ENCODE measurements around the gene CLCN5. TPM values are rescaled to one million over a fixed set of nuclear protein-coding genes. Genes with fewer than 3 reads are reported as not detected.
A peak's percentile ranks its signal among the peaks of the same experiment; 100 is the strongest.

Gene CLCN5
- total RNA-seq, 4 donors from 2014 or later = 2.7 to 4.4 (median 3.6) TPM

GRCh38 chrX:49878834-49879655 is 43.4 kb upstream of the CLCN5 start, which contains the start of gene USP27X:
USP27X (plus strand) TSS chrX:49879484; CDS start chrX:49880308, 824 bp downstream.
- no peak for DNase-seq (ENCODE audit: extremely low spot score)
- Histone ChIP-seq H3K4me1 (peaks cover 11 to 38% (median 35%) of the 10 kb centered on the region in 4 donors), H3K36me3 (no peaks in the 10 kb centered on the region), H3K27ac (replicated peaks in 1 of 4) (peak within 1 kb of the TSS; percentile 84 to 87 (median 86)), H3K4me3 (peak within 1 kb of the TSS; percentile 64 to 78 (median 64)), H3K9me3 (no peaks in the 10 kb centered on the region), H3K27me3 (peaks cover 0 to 4% (median 0%) of the 10 kb centered on the region in 4 donors)
- intact Hi-C loops (cut with DNase I) = no loop called here
- TF ChIP-seq EP300 (IDR thresholded peaks at IDR 0.05) (no peak), POLR2A (IDR thresholded peaks at IDR 0.05; ENCODE audit: low read depth) (no peak), POLR2AphosphoS5 (IDR thresholded peaks at IDR 0.05) (peak; percentile 49 to 50), CTCF (IDR thresholded peaks at IDR 0.05) (peak; percentile 28 to 61 (median 40))
- 39% methylated on average over 60 of the region's 60 CpGs for WGBS

- peak overlapping the region; percentile 84 to 87 (median 86) for H3K27ac ChIP-seq (replicated peaks in 1 of 4)
- H3K36me3 ChIP-seq = no peaks in the 10 kb centered on the region
- intact Hi-C loops (cut with DNase I) = no loop called here
- DNase-seq (ENCODE audit: extremely low spot score) = no peak
- H3K4me1 ChIP-seq = peaks cover 11 to 38% (median 35%) of the 10 kb centered on the region in 4 donors
- no peaks in the 10 kb centered on the region for H3K9me3 ChIP-seq
- WGBS = 46% methylated on average over 20 of the region's 55 CpGs
- TF ChIP-seq EP300 (IDR thresholded peaks at IDR 0.05) (no peak), POLR2A (IDR thresholded peaks at IDR 0.05; ENCODE audit: low read depth) (no peak), POLR2AphosphoS5 (IDR thresholded peaks at IDR 0.05) (no peak), CTCF (IDR thresholded peaks at IDR 0.05) (no peak)
- H3K4me3 ChIP-seq = peak overlapping the region; percentile 64 to 78 (median 64)
- peaks cover 0 to 4% (median 0%) of the 10 kb centered on the region in 4 donors for H3K27me3 ChIP-seq
These were observed 42.6 kb upstream of the CLCN5 start for GRCh38 chrX:49879656-49880277.

GRCh38 chrX:49880668-49881067 is 41.7 kb upstream of the CLCN5 start:
- no peak overlapping the region for H3K4me3 ChIP-seq
- peaks cover 0 to 4% (median 0%) of the 10 kb centered on the region in 4 donors for H3K27me3 ChIP-seq
- 91% methylated on average over 8 of the region's 12 CpGs for WGBS
- DNase-seq (ENCODE audit: extremely low spot score) = no peak
- H3K4me1 ChIP-seq = peaks cover 11 to 38% (median 35%) of the 10 kb centered on the region in 4 donors
- intact Hi-C loops (cut with DNase I) = no loop called here
- no peak for TF ChIP-seq CTCF (IDR thresholded peaks at IDR 0.05)
- TF ChIP-seq EP300 (IDR thresholded peaks at IDR 0.05) = no peak
- no peak for TF ChIP-seq POLR2A (IDR thresholded peaks at IDR 0.05; ENCODE audit: low read depth)
- no peak for TF ChIP-seq POLR2AphosphoS5 (IDR thresholded peaks at IDR 0.05)
- no peaks in the 10 kb centered on the region for H3K36me3 ChIP-seq
- H3K27ac ChIP-seq (replicated peaks in 1 of 4) = no peak overlapping the region
- no peaks in the 10 kb centered on the region for H3K9me3 ChIP-seq

- intact Hi-C loops (cut with DNase I) = no loop called here
- DNase-seq (ENCODE audit: extremely low spot score) = no peak
- Histone ChIP-seq H3K9me3 (no peaks in the 10 kb centered on the region), H3K36me3 (no peaks in the 10 kb centered on the region), H3K27ac (replicated peaks in 1 of 4) (no peak overlapping the region), H3K27me3 (no peaks in the 10 kb centered on the region), H3K4me3 (no peak overlapping the region), H3K4me1 (peaks cover 0 to 20% (median 15%) of the 10 kb centered on the region in 4 donors)
- 35% methylated on average over 7 of the region's 7 CpGs for whole genome bisulfite sequencing
- TF ChIP-seq CTCF (IDR thresholded peaks at IDR 0.05) (peak; percentile 39 to 67 (median 54)), POLR2A (IDR thresholded peaks at IDR 0.05; ENCODE audit: low read depth) (no peak)
These were observed 38.0 kb upstream of the CLCN5 start for GRCh38 chrX:49884290-49884862.

Data from esophagus muscularis mucosa (tissue), 4 donors.